H9 (cell line): ENCODE results near the gene PID1. TPM values are rescaled to one million over a fixed set of nuclear protein-coding genes. Genes with fewer than 3 reads are reported as not detected.

Experiments used
- DNase-seq: peaks from one replicate; pipeline ENCODE4 v3.0.0-alpha.2; 2017
- H2AFZ ChIP-seq: one replicate; pipeline ENCODE4 v1.6.1; 2013; ENCODE audit warnings: mild to moderate bottlenecking, low read length, control low read depth, moderate library complexity
- H2AK5ac ChIP-seq: 2 replicates; pipeline ENCODE4 v1.6.1; 2013; ENCODE audit warnings: low read length, control low read depth, mixed read lengths; ENCODE audit not compliant: insufficient read length
- H2BK120ac ChIP-seq: one replicate; pipeline ENCODE4 v1.6.1; 2013; ENCODE audit warnings: low read depth, mild to moderate bottlenecking, low read length, control low read depth, inconsistent platforms; ENCODE audit not compliant: poor library complexity, severe bottlenecking
- H2BK12ac ChIP-seq: 2 replicates; pipeline ENCODE4 v1.6.1; 2013; ENCODE audit warnings: low read length, control low read depth, mixed read lengths, low read depth; ENCODE audit not compliant: insufficient read length
- H2BK15ac ChIP-seq: 2 replicates; pipeline ENCODE4 v1.6.1; 2013; ENCODE audit warnings: low read depth, low read length, control low read depth
- H2BK20ac ChIP-seq: one replicate; pipeline ENCODE4 v1.6.1; 2013; ENCODE audit warnings: low read depth, mild to moderate bottlenecking, low read length, control low read depth, inconsistent platforms; ENCODE audit not compliant: poor library complexity, severe bottlenecking
- H2BK5ac ChIP-seq: 2 replicates; pipeline ENCODE4 v1.6.1; 2013; ENCODE audit warnings: low read length, control low read depth, mixed read lengths; ENCODE audit not compliant: insufficient read length
- H3K14ac ChIP-seq: 2 replicates; pipeline ENCODE4 v1.6.1; 2013; ENCODE audit warnings: low read length, control low read depth; ENCODE audit not compliant: insufficient read depth
- H3K18ac ChIP-seq: 2 replicates; pipeline ENCODE4 v1.6.1; 2013; ENCODE audit warnings: low read depth, mild to moderate bottlenecking, mixed read lengths, low read length, control low read depth; ENCODE audit not compliant: insufficient read length
- H3K23ac ChIP-seq: 2 replicates; pipeline ENCODE4 v1.6.1; 2013; ENCODE audit warnings: low read length, control low read depth, mixed read lengths, low read depth; ENCODE audit not compliant: insufficient read length
- H3K23me2 ChIP-seq: 2 replicates; pipeline ENCODE4 v1.6.1; 2013; ENCODE audit warnings: low read depth, mild to moderate bottlenecking, mixed read lengths, low read length, control low read depth; ENCODE audit not compliant: insufficient read length, poor library complexity, severe bottlenecking
- H3K27ac ChIP-seq: 2 replicates; pipeline ENCODE4 v1.5.1; 2013; ENCODE audit warnings: low read length, control low read depth, mixed read lengths, low read depth; ENCODE audit not compliant: insufficient read length
- H3K27me3 ChIP-seq: 2 replicates; pipeline ENCODE4 v1.6.1; 2013; ENCODE audit warnings: low read length, control low read depth, inconsistent platforms; ENCODE audit not compliant: insufficient read depth
- H3K4ac ChIP-seq: 2 replicates; pipeline ENCODE4 v1.6.1; 2013; ENCODE audit warnings: low read depth, mild to moderate bottlenecking, control low read depth, inconsistent platforms, low read length, moderate library complexity
- H3K4me1 ChIP-seq: 2 replicates; pipeline ENCODE4 v1.6.1; 2013; ENCODE audit warnings: low read length, control low read depth, inconsistent platforms; ENCODE audit not compliant: insufficient read depth
- H3K4me2 ChIP-seq: 2 replicates; pipeline ENCODE4 v1.6.1; 2013; ENCODE audit warnings: low read length, control low read depth, mixed read lengths; ENCODE audit not compliant: insufficient read length, insufficient read depth
- H3K56ac ChIP-seq: 2 replicates; pipeline ENCODE4 v1.6.1; 2013; ENCODE audit warnings: low read depth, mild to moderate bottlenecking, mixed read lengths, low read length, control low read depth; ENCODE audit not compliant: insufficient read length
- H3K79me1 ChIP-seq: 2 replicates; pipeline ENCODE4 v1.6.1; 2013; ENCODE audit warnings: low read depth, mild to moderate bottlenecking, moderate library complexity, low read length, control low read depth, inconsistent platforms; ENCODE audit not compliant: insufficient read depth, poor library complexity, severe bottlenecking
- H3K79me2 ChIP-seq: 2 replicates; pipeline ENCODE4 v1.6.1; 2013; ENCODE audit warnings: low read length, control low read depth, inconsistent platforms; ENCODE audit not compliant: insufficient read depth
- H3K9ac ChIP-seq: 2 replicates; pipeline ENCODE4 v1.6.1; 2013; ENCODE audit warnings: low read length, control low read depth, mixed read lengths; ENCODE audit not compliant: insufficient read length; ENCODE audit errors: extremely low read depth
- H3K9me3 ChIP-seq: one replicate; pipeline ENCODE4 v1.6.1; 2013; ENCODE audit warnings: low read depth, low read length, inconsistent platforms; ENCODE audit not compliant: control insufficient read depth
- H3T11ph ChIP-seq: one replicate; pipeline ENCODE4 v1.6.1; 2013; ENCODE audit warnings: mild to moderate bottlenecking, low read length, control low read depth, inconsistent platforms
- H4K20me1 ChIP-seq: one replicate; pipeline ENCODE4 v1.6.1; 2013; ENCODE audit not compliant: control insufficient read depth, insufficient read length, insufficient read depth
- H4K5ac ChIP-seq: 2 replicates; pipeline ENCODE4 v1.6.1; 2013; ENCODE audit warnings: low read depth, mild to moderate bottlenecking, mixed read lengths, low read length, control low read depth; ENCODE audit not compliant: insufficient read length
- H4K8ac ChIP-seq: replicated peaks from 2 replicates; pipeline ENCODE4 v1.6.1; 2013; ENCODE audit warnings: low read length, control low read depth, mixed read lengths, low read depth; ENCODE audit not compliant: insufficient read length
- H4K91ac ChIP-seq: 2 replicates; pipeline ENCODE4 v1.6.1; 2013; ENCODE audit warnings: low read depth, mild to moderate bottlenecking, moderate library complexity, mixed read lengths, low read length, control low read depth; ENCODE audit not compliant: insufficient read length
- H3K27ac Mint-ChIP-seq, 3 experiments: 2 replicates in 2 of 3; 3 replicates in 1 of 3; pipeline ENCODE4 v1.8.0; 2020 to 2021; ENCODE audit warnings: mixed read lengths in 3 of 3, mild to moderate bottlenecking in 1 of 3, moderate library complexity in 1 of 3
- H3K27me3 Mint-ChIP-seq: 2 replicates; pipeline ENCODE4 v1.8.0; 2021; ENCODE audit warnings: low read depth, mild to moderate bottlenecking, moderate library complexity, mixed read lengths
- H3K36me3 Mint-ChIP-seq, 3 experiments: 2 replicates in 2 of 3; 3 replicates in 1 of 3; pipeline ENCODE4 v1.8.0; 2020 to 2021; ENCODE audit warnings: low read depth in 3 of 3, mixed read lengths in 3 of 3; ENCODE audit not compliant: insufficient read depth in 1 of 3
- H3K4me1 Mint-ChIP-seq, 2 experiments: 2 replicates each; pipeline ENCODE4 v1.8.0; 2020; ENCODE audit warnings: mixed read lengths in 2 of 2
- H3K4me3 Mint-ChIP-seq, 2 experiments: 2 replicates in 1 of 2; 3 replicates in 1 of 2; pipeline ENCODE4 v1.8.0; 2020 to 2021; ENCODE audit warnings: mild to moderate bottlenecking in 2 of 2, mixed read lengths in 2 of 2, moderate library complexity in 1 of 2
- H3K9me3 Mint-ChIP-seq, 2 experiments: 2 replicates in 1 of 2; 3 replicates in 1 of 2; pipeline ENCODE4 v1.8.0; 2020; ENCODE audit warnings: mild to moderate bottlenecking in 2 of 2, mixed read lengths in 2 of 2, moderate library complexity in 1 of 2
- WGBS: extraction: QIAGEN DNeasy Blood & Tissue Kit; methylation state at CpG from one replicate; pipeline ENCODE4 v1.1.7; 2013; ENCODE audit warnings: missing lambda C conversion rate, low lambda C conversion rate, mixed read lengths; ENCODE audit not compliant: insufficient read length; ENCODE audit errors: extremely low coverage; 5-methylcytosine and 5-hydroxymethylcytosine counted together
- total RNA-seq: library from RNA; stranded (reverse); gene quantifications from 2 replicates; pipeline ENCODE4 v1.2.1, GENCODE V29; 2021
- TF ChIP-seq, protein P1 (sequence below): fragments of 200-600 bp; sonication (generic); conservative IDR thresholded peaks from 3 replicates; pipeline ENCODE4 v1.8.0; 2021; ENCODE audit warnings: antibody characterized with exemption, mild to moderate bottlenecking

The PID1 gene
- total RNA-seq, 1 experiment from 2014 or later, result 1.4 TPM

DNA sequence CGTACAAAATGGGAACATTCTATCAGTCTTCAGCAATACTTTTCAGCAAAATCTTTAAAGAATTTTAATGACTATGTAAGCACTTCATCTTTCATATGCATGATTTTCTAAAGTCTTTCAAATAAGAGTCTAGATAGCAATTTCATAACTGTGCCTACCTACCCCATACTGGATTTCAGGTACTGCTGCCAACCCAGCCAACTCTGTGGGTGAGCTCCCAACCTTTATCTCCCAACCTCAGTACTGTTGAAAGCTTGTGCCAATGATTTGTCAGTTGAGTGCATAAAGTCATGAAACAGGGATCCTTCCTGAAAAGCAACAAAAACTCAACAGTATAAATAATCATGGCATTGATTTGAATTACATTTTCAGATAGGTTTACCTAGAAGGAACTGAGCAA lies 296.9 kb downstream of the PID1 start:
- Histone ChIP-seq H3K18ac (no peak overlapping the region), H3K23me2 (no peaks in the 10 kb centered on the region), H4K20me1 (no peaks in the 10 kb centered on the region), H4K5ac (no peak overlapping the region), H3K23ac (no peak overlapping the region), H2AFZ (no peak overlapping the region), H3K79me1 (no peaks in the 10 kb centered on the region), H2BK120ac (no peak overlapping the region), H3K27me3 (no peaks in the 10 kb centered on the region), H2BK15ac (no peak overlapping the region), H4K91ac (no peak overlapping the region), H3T11ph (no peak overlapping the region), H2BK5ac (no peak overlapping the region), H3K14ac (no peak overlapping the region), H3K56ac (no peak overlapping the region), H2AK5ac (no peak overlapping the region), H3K4me1 (no peaks in the 10 kb centered on the region), H3K79me2 (no peaks in the 10 kb centered on the region), H3K4me2 (no peak overlapping the region), H4K8ac (no peak overlapping the region), H3K27ac (no peak overlapping the region), H3K9me3 (no peaks in the 10 kb centered on the region), H2BK20ac (no peak overlapping the region), H3K9ac (no peak overlapping the region), H2BK12ac (no peak overlapping the region), H3K4ac (no peak overlapping the region)
- no peaks in the 10 kb centered on the region for H3K27me3 Mint-ChIP-seq
- WGBS, result no CpG with 5 or more reads among the region's 1 CpG
- no peak overlapping the region for H3K4me3 Mint-ChIP-seq
- H3K27ac Mint-ChIP-seq, result no peak overlapping the region
- no peaks in the 10 kb centered on the region for H3K36me3 Mint-ChIP-seq
- TF ChIP-seq, protein P1, sequence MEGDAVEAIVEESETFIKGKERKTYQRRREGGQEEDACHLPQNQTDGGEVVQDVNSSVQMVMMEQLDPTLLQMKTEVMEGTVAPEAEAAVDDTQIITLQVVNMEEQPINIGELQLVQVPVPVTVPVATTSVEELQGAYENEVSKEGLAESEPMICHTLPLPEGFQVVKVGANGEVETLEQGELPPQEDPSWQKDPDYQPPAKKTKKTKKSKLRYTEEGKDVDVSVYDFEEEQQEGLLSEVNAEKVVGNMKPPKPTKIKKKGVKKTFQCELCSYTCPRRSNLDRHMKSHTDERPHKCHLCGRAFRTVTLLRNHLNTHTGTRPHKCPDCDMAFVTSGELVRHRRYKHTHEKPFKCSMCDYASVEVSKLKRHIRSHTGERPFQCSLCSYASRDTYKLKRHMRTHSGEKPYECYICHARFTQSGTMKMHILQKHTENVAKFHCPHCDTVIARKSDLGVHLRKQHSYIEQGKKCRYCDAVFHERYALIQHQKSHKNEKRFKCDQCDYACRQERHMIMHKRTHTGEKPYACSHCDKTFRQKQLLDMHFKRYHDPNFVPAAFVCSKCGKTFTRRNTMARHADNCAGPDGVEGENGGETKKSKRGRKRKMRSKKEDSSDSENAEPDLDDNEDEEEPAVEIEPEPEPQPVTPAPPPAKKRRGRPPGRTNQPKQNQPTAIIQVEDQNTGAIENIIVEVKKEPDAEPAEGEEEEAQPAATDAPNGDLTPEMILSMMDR, result no peak
- DNase-seq, result no peak
- no peaks in the 10 kb centered on the region for H3K4me1 Mint-ChIP-seq
- H3K9me3 Mint-ChIP-seq, result peaks cover 0 to 4% of the 10 kb centered on the region in 2 experiments; a peak in 4 of 5 replicates
